ENCODE measurements around the gene FKBP1A. TPM values are rescaled to one million over a fixed set of nuclear protein-coding genes. Genes with fewer than 3 reads are reported as not detected.

The FKBP1A gene
- total RNA-seq, result 242 TPM

- DNase-seq (ENCODE audit: low spot score), result peak; percentile 93
- intact Hi-C loops (cut with DNase I), result loop anchor here (5.0 kb wide), 1 partner anchor 66 kb away; the partner anchor contains the start of gene SDCBP2
- peak; percentile 97 for ATAC-seq
Observed at GRCh38 chr20:1392693-1393506, at the start of gene FKBP1A. Gene FKBP1A (minus strand): TSS chr20:1393054. CDS start chr20:1392998, 56 bp downstream.

DNA sequence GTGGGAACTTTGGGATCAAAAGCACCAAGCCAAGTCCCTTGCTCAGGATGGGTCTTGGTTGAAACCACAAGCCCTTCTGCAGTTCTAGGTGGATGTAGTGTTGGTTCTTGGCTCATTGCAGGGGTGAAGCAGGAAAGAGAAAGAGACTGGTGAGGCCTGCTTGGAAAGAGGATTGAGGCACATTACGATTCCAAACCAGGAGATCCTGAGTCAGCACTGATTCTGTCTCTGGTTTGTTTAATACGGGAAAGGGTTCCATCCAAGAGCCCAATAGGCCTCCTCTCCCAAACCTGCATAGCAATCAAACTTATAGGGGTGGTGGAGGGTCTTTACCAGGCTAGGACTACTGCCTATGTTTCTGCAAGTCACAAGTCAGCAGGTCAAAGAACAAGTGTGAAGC is 49.5 kb upstream of the FKBP1A start:
- no peak for ATAC-seq
- no peak for DNase-seq (ENCODE audit: low spot score)
- intact Hi-C loops (cut with DNase I), result loop anchor here (10.0 kb wide), 1 partner anchor 128 kb away; no protein-coding TSS in a partner anchor

GRCh38 chr20:1441133-1441532 is 48.3 kb upstream of the FKBP1A start:
- intact Hi-C loops (cut with DNase I), result loop anchor here (10.0 kb wide), 1 partner anchor 126 kb away; no protein-coding TSS in a partner anchor
- DNase-seq (ENCODE audit: low spot score), result no peak
- ATAC-seq, result no peak

- DNase-seq (ENCODE audit: low spot score) (no peak), ATAC-seq (no peak)
- intact Hi-C loops (cut with DNase I), result loop anchor here (10.0 kb wide), 1 partner anchor 125 kb away; no protein-coding TSS in a partner anchor
Observed at GRCh38 chr20:1440024-1440423, 47.2 kb upstream of the FKBP1A start.

DNA sequence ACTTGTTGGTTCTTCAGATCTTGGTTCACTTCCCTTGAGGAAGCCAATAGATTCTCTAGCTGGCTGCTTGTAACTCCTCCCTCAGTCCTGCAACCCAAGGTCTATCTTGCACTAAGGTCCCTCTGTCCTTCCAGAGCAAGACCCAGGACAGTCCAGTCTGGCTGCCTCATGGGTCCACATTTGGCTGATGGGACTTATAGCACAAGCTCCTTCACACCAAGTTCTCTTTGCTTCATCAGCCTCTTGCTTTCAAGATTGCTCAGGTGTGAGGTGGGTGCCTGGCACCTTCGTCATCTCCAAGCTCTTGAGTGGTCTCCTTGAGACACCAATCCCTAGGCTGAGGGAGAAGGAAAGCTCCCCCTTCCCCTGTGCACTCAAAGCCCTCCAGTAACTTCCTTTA is 45.5 kb upstream of the FKBP1A start:
- intact Hi-C loops (cut with DNase I), result no loop called here
- DNase-seq (ENCODE audit: low spot score), result no peak
- ATAC-seq, result no peak

GRCh38 chr20:1437235-1437904 is 44.5 kb upstream of the FKBP1A start:
- ATAC-seq, result peak; percentile 64
- peak; percentile 86 for DNase-seq (ENCODE audit: low spot score)
- intact Hi-C loops (cut with DNase I), result no loop called here

- DNase-seq (ENCODE audit: low spot score), result no peak
- intact Hi-C loops (cut with DNase I), result no loop called here
- no peak for ATAC-seq
Observed at GRCh38 chr20:1436263-1436662, 43.4 kb upstream of the FKBP1A start.

DNA sequence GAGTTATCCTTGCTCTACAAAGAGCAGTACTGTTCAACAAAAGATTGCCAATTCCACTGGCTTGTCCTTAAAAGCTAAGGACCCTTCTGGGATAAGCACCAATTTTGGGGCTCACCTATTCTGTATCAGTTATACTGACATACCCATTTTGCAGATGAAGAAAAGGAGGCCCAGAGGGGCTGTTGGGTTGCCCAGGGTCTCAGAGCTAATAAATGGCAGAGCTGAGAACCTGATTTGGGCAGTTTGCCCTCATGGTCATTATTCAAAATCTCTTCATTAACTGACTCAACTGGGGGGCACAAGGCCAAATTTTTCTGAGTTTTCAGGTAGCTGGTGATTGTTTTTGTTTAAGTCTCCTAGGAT is 42.5 kb upstream of the FKBP1A start:
- no peak for ATAC-seq
- no peak for DNase-seq (ENCODE audit: low spot score)
- intact Hi-C loops (cut with DNase I), result no loop called here

- no peak for DNase-seq (ENCODE audit: low spot score)
- ATAC-seq, result peak; percentile 68
- intact Hi-C loops (cut with DNase I), result no loop called here
Observed at GRCh38 chr20:1434571-1435336, 41.9 kb upstream of the FKBP1A start.

GRCh38 chr20:1431158-1431557 is 38.3 kb upstream of the FKBP1A start:
- ATAC-seq, result no peak
- intact Hi-C loops (cut with DNase I), result no loop called here
- no peak for DNase-seq (ENCODE audit: low spot score)

GRCh38 chr20:1430004-1430451 is 37.2 kb upstream of the FKBP1A start:
- intact Hi-C loops (cut with DNase I), result no loop called here
- ATAC-seq (no peak), DNase-seq (ENCODE audit: low spot score) (no peak)

GRCh38 chr20:1429143-1429728 is 36.4 kb upstream of the FKBP1A start:
- intact Hi-C loops (cut with DNase I), result no loop called here
- DNase-seq (ENCODE audit: low spot score) (no peak), ATAC-seq (no peak)

DNA sequence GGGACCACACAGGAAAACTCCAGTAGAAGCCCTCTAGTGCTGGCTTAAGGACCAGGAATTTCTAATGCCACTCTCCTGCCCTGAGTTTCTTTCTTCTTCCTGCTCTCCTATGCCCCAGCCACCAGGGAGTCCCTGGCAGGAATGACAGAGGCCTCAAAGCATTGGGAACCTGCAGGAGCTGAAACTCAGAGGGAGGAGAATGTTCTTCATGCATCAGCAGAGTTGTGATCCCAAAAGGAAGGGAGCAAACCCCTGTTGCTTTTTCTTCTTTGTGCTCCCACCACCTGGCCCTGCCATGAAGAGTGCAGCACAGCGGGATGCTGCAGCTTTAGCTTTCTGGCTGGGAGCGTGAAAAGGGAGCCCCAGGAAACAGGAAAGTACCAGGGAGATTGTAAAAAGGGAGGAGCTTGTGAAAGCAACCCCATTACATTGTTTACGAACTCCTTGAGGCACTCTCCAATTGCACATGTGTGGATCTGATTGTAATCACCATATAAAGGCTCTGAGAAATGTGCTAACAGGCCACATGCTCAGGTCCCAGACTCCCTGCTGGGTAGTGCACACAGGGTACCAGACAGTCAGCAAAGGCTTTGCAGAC is 34.7 kb upstream of the FKBP1A start:
- no peak for ATAC-seq
- no peak for DNase-seq (ENCODE audit: low spot score)
- intact Hi-C loops (cut with DNase I), result no loop called here

GRCh38 chr20:1426231-1426849 is 33.5 kb upstream of the FKBP1A start:
- ATAC-seq (no peak), DNase-seq (ENCODE audit: low spot score) (no peak)
- intact Hi-C loops (cut with DNase I), result no loop called here

- ATAC-seq (no peak), DNase-seq (ENCODE audit: low spot score) (no peak)
- intact Hi-C loops (cut with DNase I), result no loop called here
Observed at GRCh38 chr20:1424336-1424735, 31.5 kb upstream of the FKBP1A start.

GRCh38 chr20:1423625-1424106 is 30.8 kb upstream of the FKBP1A start:
- no peak for DNase-seq (ENCODE audit: low spot score)
- ATAC-seq, result no peak

GRCh38 chr20:1423206-1423605 is 30.4 kb upstream of the FKBP1A start:
- intact Hi-C loops (cut with DNase I), result no loop called here
- ATAC-seq (no peak), DNase-seq (ENCODE audit: low spot score) (no peak)

More at GRCh38 chr20:1423625-1424106, 30.8 kb upstream of the FKBP1A start:
- intact Hi-C loops (cut with DNase I), result no loop called here

GRCh38 chr20:1422753-1423152 is 29.9 kb upstream of the FKBP1A start:
- intact Hi-C loops (cut with DNase I), result no loop called here
- no peak for DNase-seq (ENCODE audit: low spot score)
- no peak for ATAC-seq
